SU-DHL-6 (cell line): ENCODE data around the gene GAREM1.

Experiments used
- H2AFZ ChIP-seq: fragments of 200-600 bp; sonication (generic); 2 replicates; pipeline ENCODE4 v1.6.1; 2014; ENCODE audit warnings: low read depth, mild to moderate bottlenecking, moderate library complexity, mixed read lengths, antibody characterized with exemption, low read length; ENCODE audit not compliant: severe bottlenecking
- H3F3A ChIP-seq: fragments of 200-600 bp; shearing (Covaris generic); 2 replicates; pipeline ENCODE4 v1.6.0; 2016; ENCODE audit warnings: antibody characterized with exemption, mild to moderate bottlenecking; ENCODE audit not compliant: insufficient read depth
- H3K27ac ChIP-seq: fragments of 200-600 bp; sonication (generic); 2 replicates; pipeline ENCODE4 v1.5.1; 2016; ENCODE audit warnings: low read depth, mild to moderate bottlenecking, low read length, moderate library complexity, mixed read lengths
- H3K27me3 ChIP-seq: fragments of 200-600 bp; sonication (generic), shearing (Covaris generic); 2 replicates; pipeline ENCODE4 v1.6.0; 2014; ENCODE audit warnings: mild to moderate bottlenecking, low read length
- H3K36me3 ChIP-seq: fragments of 200-600 bp; sonication (generic); 2 replicates; pipeline ENCODE4 v1.6.1; 2014; ENCODE audit warnings: mild to moderate bottlenecking, low read length, mixed read lengths
- H3K4me2 ChIP-seq: fragments of 300-600, 200-600 bp; shearing (Covaris generic), sonication (generic); 2 replicates; pipeline ENCODE4 v1.6.0; 2014; ENCODE audit warnings: low read length, low read depth, mild to moderate bottlenecking; ENCODE audit not compliant: poor library complexity, severe bottlenecking
- H3K4me3 ChIP-seq: fragments of 200-600 bp; sonication (generic); 2 replicates; pipeline ENCODE4 v1.5.1; 2014; ENCODE audit warnings: antibody characterized with exemption, low read length, mild to moderate bottlenecking, mixed read lengths; ENCODE audit not compliant: insufficient read depth, poor library complexity, severe bottlenecking
- H3K79me2 ChIP-seq: fragments of 200-600 bp; sonication (generic); 2 replicates; pipeline ENCODE4 v1.6.1; 2014; ENCODE audit warnings: mild to moderate bottlenecking, low read length, moderate library complexity; ENCODE audit not compliant: insufficient read depth
- H3K9ac ChIP-seq: fragments of 200-600 bp; sonication (generic); 2 replicates; pipeline ENCODE4 v1.7.0; 2014; ENCODE audit warnings: mild to moderate bottlenecking, low read length
- H3K9me2 ChIP-seq: fragments of 200-600 bp; sonication (generic); replicated peaks from 2 replicates; pipeline ENCODE4 v1.6.1; 2014; ENCODE audit warnings: low read length; ENCODE audit not compliant: insufficient read depth
- H3K9me3 ChIP-seq: fragments of 200-600 bp; sonication (generic); 2 replicates; pipeline ENCODE4 v1.6.1; 2014; ENCODE audit warnings: low read length, mixed read lengths; ENCODE audit not compliant: insufficient read depth
- H4K20me1 ChIP-seq: fragments of 200-600 bp; sonication (generic); 2 replicates; pipeline ENCODE4 v1.6.1; 2014; ENCODE audit warnings: low read depth, mild to moderate bottlenecking, antibody characterized with exemption, low read length, moderate library complexity, mixed read lengths
- CTCF ChIP-seq: fragments of 200-600 bp; sonication (generic); IDR thresholded peaks from one replicate; pipeline ENCODE4 v1.5.1; 2017; ENCODE audit warnings: antibody characterized with exemption, mild to moderate bottlenecking, low read length, moderate library complexity; ENCODE audit not compliant: insufficient read depth, poor library complexity, severe bottlenecking
- EZH2phosphoT487 ChIP-seq: fragments of 200-600 bp; sonication (generic), shearing (Covaris generic); conservative IDR thresholded peaks from 2 replicates; pipeline ENCODE4 v1.6.1; 2018; ENCODE audit warnings: mild to moderate bottlenecking, antibody characterized with exemption, low read length, moderate library complexity, mixed read lengths

GAREM1 gene

GRCh38 chr18:32326450-32327308 is 144.0 kb downstream of the GAREM1 start:
- no peaks in the 10 kb centered on the region for H3F3A ChIP-seq
- no peak overlapping the region for H3K27ac ChIP-seq
- TF ChIP-seq CTCF: no peak
- TF ChIP-seq EZH2phosphoT487: no peak
- H3K9ac ChIP-seq: no peak overlapping the region
- H3K4me3 ChIP-seq: no peak overlapping the region
- H2AFZ ChIP-seq: no peak overlapping the region
- H3K36me3 ChIP-seq: no peaks in the 10 kb centered on the region
- H3K79me2 ChIP-seq: no peaks in the 10 kb centered on the region
- no peaks in the 10 kb centered on the region for H4K20me1 ChIP-seq
- no peaks in the 10 kb centered on the region for H3K9me3 ChIP-seq
- H3K4me2 ChIP-seq: no peak overlapping the region
- H3K27me3 ChIP-seq: no peaks in the 10 kb centered on the region
- H3K9me2 ChIP-seq: no peaks in the 10 kb centered on the region

DNA sequence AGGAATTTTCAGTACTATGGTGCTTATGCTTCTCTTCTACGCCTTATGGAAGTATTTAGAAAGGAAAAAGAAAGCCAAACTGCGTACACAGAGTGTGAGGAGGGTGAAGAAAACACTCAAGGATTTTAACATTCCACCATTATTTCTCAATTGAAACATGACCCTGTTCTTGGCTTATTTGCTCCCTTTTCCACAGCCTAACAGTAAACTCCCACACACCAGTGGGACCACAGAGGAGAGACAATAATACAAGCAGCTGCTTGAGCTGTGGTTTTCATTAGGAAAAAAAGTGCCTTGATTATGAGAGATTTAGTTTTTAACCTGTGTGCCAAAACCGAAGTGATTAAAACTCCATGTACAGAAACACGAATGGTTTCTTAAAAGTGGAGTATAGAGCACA is 146.5 kb downstream of the GAREM1 start:
- Histone ChIP-seq H2AFZ (no peak overlapping the region), H3K79me2 (no peaks in the 10 kb centered on the region), H3K27me3 (no peaks in the 10 kb centered on the region), H3K9ac (no peak overlapping the region), H3K4me2 (no peak overlapping the region), H3K4me3 (no peak overlapping the region), H3K27ac (no peak overlapping the region), H3K36me3 (no peaks in the 10 kb centered on the region), H3F3A (no peaks in the 10 kb centered on the region), H4K20me1 (no peaks in the 10 kb centered on the region), H3K9me3 (no peaks in the 10 kb centered on the region), H3K9me2 (no peaks in the 10 kb centered on the region)
- TF ChIP-seq CTCF (no peak), EZH2phosphoT487 (no peak)

GRCh38 chr18:32321826-32322225 is 148.9 kb downstream of the GAREM1 start:
- H4K20me1 ChIP-seq: no peaks in the 10 kb centered on the region
- no peak overlapping the region for H3K4me3 ChIP-seq
- H3K79me2 ChIP-seq: no peaks in the 10 kb centered on the region
- H3F3A ChIP-seq: no peaks in the 10 kb centered on the region
- no peaks in the 10 kb centered on the region for H3K36me3 ChIP-seq
- no peak overlapping the region for H3K9ac ChIP-seq
- H3K9me3 ChIP-seq: no peaks in the 10 kb centered on the region
- no peaks in the 10 kb centered on the region for H3K27me3 ChIP-seq
- H2AFZ ChIP-seq: no peak overlapping the region
- H3K27ac ChIP-seq: no peak overlapping the region
- TF ChIP-seq CTCF: no peak
- no peak for TF ChIP-seq EZH2phosphoT487
- no peaks in the 10 kb centered on the region for H3K9me2 ChIP-seq
- no peak overlapping the region for H3K4me2 ChIP-seq
